NT2/D1 (cell line): Measurements from ENCODE around the gene GM2A.

Experiments
- SUZ12 ChIP-seq: IDR thresholded peaks from 2 replicates; pipeline ENCODE4 v1.6.1; 2011; ENCODE audit not compliant: insufficient read length, insufficient read depth; ENCODE audit errors: extremely low read depth
- YY1 ChIP-seq: IDR thresholded peaks from 2 replicates; pipeline ENCODE4 v1.6.1; 2011; ENCODE audit not compliant: insufficient read length, insufficient read depth
- ZNF274 ChIP-seq: IDR thresholded peaks from 2 replicates; pipeline ENCODE4 v1.6.1; 2011; ENCODE audit warnings: mild to moderate bottlenecking, low read depth, low read length

DNA sequence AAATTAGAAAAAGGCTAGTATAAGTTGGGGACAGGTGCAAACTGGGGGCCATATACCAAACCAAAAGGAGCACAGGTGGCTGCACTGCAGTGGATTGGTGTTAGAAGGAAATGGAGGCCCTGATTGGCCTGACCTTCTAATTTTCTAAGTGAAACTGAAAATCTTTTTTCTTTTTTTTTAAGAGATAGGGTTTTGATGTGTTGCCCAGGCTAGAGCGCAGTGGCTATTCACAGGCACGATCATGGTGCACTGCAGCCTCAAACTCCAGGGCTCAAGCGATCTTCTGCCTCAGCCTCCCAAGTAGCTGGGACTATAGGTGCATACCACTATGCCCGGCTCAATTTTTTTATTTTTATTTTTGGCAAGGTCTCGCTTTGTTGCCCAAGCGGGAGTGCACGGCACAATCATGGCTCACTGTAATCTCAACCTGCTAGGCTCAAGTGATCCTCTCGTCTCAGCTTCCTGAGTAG is 19.3 kb upstream of the GM2A start:
- TF ChIP-seq ZNF274 = no peak
- TF ChIP-seq YY1 = no peak
- TF ChIP-seq SUZ12 = no peak
